Trophoblast cell (in vitro differentiated cells and primary cell): ENCODE data around the gene ZNF143.

Experiments
- DNase-seq, 2 donors: peaks; one replicate each; pipeline ENCODE4 v3.0.0-alpha.2; 2016
- H2AFZ ChIP-seq: 2 replicates; pipeline ENCODE4 v1.6.1; 2013; ENCODE audit warnings: low read length, moderate library complexity, mild to moderate bottlenecking; ENCODE audit not compliant: insufficient read depth, poor library complexity
- H2AK5ac ChIP-seq: 2 replicates; pipeline ENCODE4 v1.6.1; 2013; ENCODE audit warnings: mild to moderate bottlenecking, low read length
- H2BK120ac ChIP-seq: 2 replicates; pipeline ENCODE4 v1.6.1; 2013; ENCODE audit warnings: low read length, mild to moderate bottlenecking, moderate library complexity; ENCODE audit not compliant: insufficient read depth, poor library complexity
- H2BK12ac ChIP-seq: 2 replicates; pipeline ENCODE4 v1.6.1; 2013; ENCODE audit warnings: mild to moderate bottlenecking, low read length, moderate library complexity
- H2BK5ac ChIP-seq: 2 replicates; pipeline ENCODE4 v1.6.1; 2013; ENCODE audit warnings: low read length, low read depth, moderate library complexity, mild to moderate bottlenecking; ENCODE audit not compliant: poor library complexity
- H3K14ac ChIP-seq: 2 replicates; pipeline ENCODE4 v1.6.1; 2013; ENCODE audit warnings: mild to moderate bottlenecking, low read length
- H3K18ac ChIP-seq: 2 replicates; pipeline ENCODE4 v1.6.1; 2013; ENCODE audit warnings: mild to moderate bottlenecking, low read length
- H3K23ac ChIP-seq: 2 replicates; pipeline ENCODE4 v1.6.1; 2013; ENCODE audit warnings: low read length
- H3K27ac ChIP-seq: 2 replicates; pipeline ENCODE4 v1.5.1; 2013; ENCODE audit warnings: low read depth, mild to moderate bottlenecking, inconsistent platforms, low read length, moderate library complexity
- H3K27me3 ChIP-seq: 2 replicates; pipeline ENCODE4 v1.6.1; 2013; ENCODE audit warnings: inconsistent platforms, mild to moderate bottlenecking, low read length, moderate library complexity; ENCODE audit not compliant: insufficient read depth
- H3K36me3 ChIP-seq, 2 experiments: 1 replicate in 1 of 2; 2 replicates in 1 of 2; pipeline ENCODE4 v1.6.1; 2013; ENCODE audit warnings: low read length in 2 of 2, mild to moderate bottlenecking in 2 of 2, moderate library complexity in 1 of 2; ENCODE audit not compliant: insufficient read depth in 2 of 2, control insufficient read depth in 1 of 2
- H3K4ac ChIP-seq: 2 replicates; pipeline ENCODE4 v1.6.1; 2013; ENCODE audit warnings: low read depth, mild to moderate bottlenecking, low read length, moderate library complexity
- H3K4me1 ChIP-seq, 2 experiments: 1 replicate in 1 of 2; 2 replicates in 1 of 2; pipeline ENCODE4 v1.6.1; 2013; ENCODE audit warnings: low read length in 2 of 2, mild to moderate bottlenecking in 2 of 2, moderate library complexity in 1 of 2; ENCODE audit not compliant: insufficient read depth in 2 of 2, control insufficient read depth in 1 of 2
- H3K4me2 ChIP-seq: 2 replicates; pipeline ENCODE4 v1.6.1; 2013; ENCODE audit warnings: inconsistent platforms, mild to moderate bottlenecking, low read length, moderate library complexity
- H3K4me3 ChIP-seq: 2 replicates; pipeline ENCODE4 v1.5.1; 2013; ENCODE audit warnings: mild to moderate bottlenecking, low read depth, low read length, inconsistent platforms
- H3K79me1 ChIP-seq: one replicate; pipeline ENCODE4 v1.6.1; 2013; ENCODE audit warnings: low read length
- H3K79me2 ChIP-seq: 2 replicates; pipeline ENCODE4 v1.6.1; 2013; ENCODE audit warnings: low read length, mild to moderate bottlenecking; ENCODE audit not compliant: control insufficient read depth, insufficient read depth, poor library complexity
- H3K9ac ChIP-seq: 2 replicates; pipeline ENCODE4 v1.6.1; 2013; ENCODE audit warnings: mild to moderate bottlenecking, low read length
- H3K9me3 ChIP-seq: 2 replicates; pipeline ENCODE4 v1.6.1; 2013; ENCODE audit warnings: low read depth, mild to moderate bottlenecking, control low read depth, inconsistent platforms, low read length; ENCODE audit not compliant: insufficient read depth
- H4K12ac ChIP-seq: 2 replicates; pipeline ENCODE4 v1.6.1; 2013; ENCODE audit warnings: low read depth, mild to moderate bottlenecking, low read length, moderate library complexity
- H4K8ac ChIP-seq: 2 replicates; pipeline ENCODE4 v1.6.1; 2013; ENCODE audit warnings: low read depth, mild to moderate bottlenecking, low read length, moderate library complexity
- H4K91ac ChIP-seq: one replicate; pipeline ENCODE4 v1.6.1; 2013; ENCODE audit warnings: low read depth, mild to moderate bottlenecking, low read length, moderate library complexity
- WGBS: extraction: QIAGEN DNeasy Blood & Tissue Kit; methylation state at CpG from one replicate; pipeline ENCODE4 v1.1.7; 2013; ENCODE audit warnings: missing lambda C conversion rate; ENCODE audit not compliant: insufficient read length, insufficient coverage; ENCODE audit errors: extremely low coverage; 5-methylcytosine and 5-hydroxymethylcytosine counted together

ZNF143 gene

GRCh38 chr11:9461063-9461759, 399 bp downstream of the ZNF143 start:
- Histone ChIP-seq H3K9ac (peak overlapping the region; percentile 97), H2AFZ (peak overlapping the region; percentile 18), H3K4me1 (peaks cover 4 to 8% of the 10 kb centered on the region in 2 experiments), H2BK120ac (peak overlapping the region; percentile 70), H3K79me2 (peaks cover 12% of the 10 kb centered on the region), H3K4me3 (peak overlapping the region; percentile 72), H3K27me3 (no peaks in the 10 kb centered on the region), H3K79me1 (peaks cover 20% of the 10 kb centered on the region), H3K4ac (peak overlapping the region; percentile 70), H2BK5ac (peak overlapping the region; percentile 95), H3K9me3 (no peaks in the 10 kb centered on the region), H3K14ac (peak overlapping the region; percentile 88), H4K12ac (peak overlapping the region; percentile 60), H3K27ac (peak overlapping the region; percentile 96), H3K36me3 (peaks cover 0 to 3% of the 10 kb centered on the region in 2 experiments), H2AK5ac (peak overlapping the region; percentile 92), H4K91ac (peak overlapping the region; percentile 85), H3K4me2 (peak overlapping the region; percentile 55), H3K18ac (peak overlapping the region; percentile 95), H4K8ac (peak overlapping the region; percentile 78), H2BK12ac (no peak overlapping the region), H3K23ac (no peak overlapping the region)
- no CpG with 5 or more reads among the region's 57 CpGs for WGBS
- peak; percentile 62 to 83 for DNase-seq

DNA sequence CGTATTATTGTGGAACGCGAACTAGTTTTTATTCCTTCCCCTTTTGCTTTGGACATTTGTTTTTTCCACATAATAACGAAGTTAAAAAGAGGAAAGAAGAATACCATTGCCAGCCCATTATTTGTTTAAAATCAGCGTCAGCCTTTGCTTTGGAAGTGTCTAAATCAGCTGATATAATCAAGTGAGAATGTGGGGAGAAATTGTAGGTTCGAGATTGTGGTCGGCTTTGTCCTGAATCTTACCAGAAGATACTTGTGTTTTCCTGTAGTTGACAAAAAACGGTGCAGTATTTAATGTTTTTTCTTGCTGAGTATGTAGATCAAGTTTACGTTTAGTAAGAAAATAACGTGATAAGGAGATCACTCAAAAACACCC, 935 bp downstream of the ZNF143 start:
- Histone ChIP-seq H3K14ac (no peak overlapping the region), H3K9ac (peak overlapping the region; percentile 47), H2BK12ac (no peak overlapping the region), H3K4me2 (peak overlapping the region; percentile 55), H3K27ac (peak overlapping the region; percentile 96), H2BK5ac (no peak overlapping the region), H3K36me3 (peaks cover 2 to 3% of the 10 kb centered on the region in 2 experiments), H3K27me3 (no peaks in the 10 kb centered on the region), H3K4me3 (no peak overlapping the region), H3K18ac (no peak overlapping the region), H3K4me1 (peaks cover 4 to 8% of the 10 kb centered on the region in 2 experiments), H4K12ac (no peak overlapping the region), H3K23ac (no peak overlapping the region), H2AFZ (no peak overlapping the region), H3K4ac (no peak overlapping the region), H3K79me1 (peaks cover 20% of the 10 kb centered on the region), H3K79me2 (peaks cover 12% of the 10 kb centered on the region), H4K91ac (no peak overlapping the region), H2AK5ac (no peak overlapping the region), H4K8ac (no peak overlapping the region), H3K9me3 (no peaks in the 10 kb centered on the region), H2BK120ac (no peak overlapping the region)
- no peak for DNase-seq
- WGBS = no CpG with 5 or more reads among the region's 10 CpGs

GRCh38 chr11:9462172-9462799, 1.5 kb downstream of the ZNF143 start:
- no CpG with 5 or more reads among the region's 16 CpGs for WGBS
- H3K36me3 ChIP-seq = peaks cover 2 to 3% of the 10 kb centered on the region in 2 experiments
- H2BK5ac ChIP-seq = peak overlapping the region; percentile 79
- H3K18ac ChIP-seq = peak overlapping the region; percentile 53
- peaks cover 12% of the 10 kb centered on the region for H3K79me2 ChIP-seq
- peak; percentile 70 to 89 for DNase-seq
- peak overlapping the region; percentile 77 for H4K91ac ChIP-seq
- no peak overlapping the region for H3K4me3 ChIP-seq
- H3K4me1 ChIP-seq = peaks cover 4 to 8% of the 10 kb centered on the region in 2 experiments
- peak overlapping the region; percentile 62 for H3K4ac ChIP-seq
- H3K9ac ChIP-seq = no peak overlapping the region
- H3K79me1 ChIP-seq = peaks cover 20% of the 10 kb centered on the region
- no peak overlapping the region for H2AK5ac ChIP-seq
- H2BK12ac ChIP-seq = no peak overlapping the region
- peak overlapping the region; percentile 30 for H3K14ac ChIP-seq
- peak overlapping the region; percentile 43 for H4K12ac ChIP-seq
- peak overlapping the region; percentile 96 for H3K27ac ChIP-seq
- H2AFZ ChIP-seq = no peak overlapping the region
- H3K27me3 ChIP-seq = no peaks in the 10 kb centered on the region
- no peak overlapping the region for H3K23ac ChIP-seq
- peak overlapping the region; percentile 55 for H3K4me2 ChIP-seq
- no peaks in the 10 kb centered on the region for H3K9me3 ChIP-seq
- peak overlapping the region; percentile 88 for H4K8ac ChIP-seq
- peak overlapping the region; percentile 33 for H2BK120ac ChIP-seq

DNA sequence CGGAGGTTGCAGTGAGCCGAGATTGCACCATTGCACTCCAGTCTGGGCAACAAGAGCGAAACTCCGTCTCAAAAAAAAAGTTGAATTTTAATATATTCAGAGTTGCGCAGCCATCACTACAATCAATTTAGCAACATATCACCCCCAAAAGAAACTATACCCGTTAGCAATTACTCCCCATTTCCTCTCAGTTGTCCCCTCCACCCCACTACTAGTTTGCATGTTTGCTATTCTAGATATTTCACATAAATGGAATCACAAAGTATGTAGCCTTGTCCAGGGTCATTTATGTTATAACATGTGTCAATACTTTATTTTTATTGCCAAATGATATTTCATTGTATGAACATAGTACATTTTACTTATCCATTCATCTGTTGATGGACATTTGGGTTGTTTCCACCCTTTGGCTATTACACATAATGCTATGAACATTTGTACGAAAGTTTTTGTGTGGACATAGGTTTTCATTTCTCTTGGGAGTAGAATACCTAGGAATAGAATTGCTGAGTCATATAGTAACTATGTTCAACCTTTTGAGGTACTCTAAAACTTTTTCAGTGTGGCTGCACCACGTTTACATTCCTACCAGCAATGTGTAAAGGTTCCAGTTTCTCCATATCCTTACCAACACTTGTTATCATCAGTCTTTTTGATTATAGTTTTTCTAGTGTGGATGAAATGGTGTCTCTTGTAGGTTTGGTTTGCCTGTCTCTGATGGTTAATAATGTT, 2.2 kb downstream of the ZNF143 start:
- Histone ChIP-seq H4K91ac (peak overlapping the region; percentile 77), H3K4me1 (peaks cover 4 to 8% of the 10 kb centered on the region in 2 experiments), H3K18ac (no peak overlapping the region), H3K9ac (no peak overlapping the region), H2AK5ac (no peak overlapping the region), H2AFZ (no peak overlapping the region), H3K27ac (no peak overlapping the region), H3K79me1 (peaks cover 20% of the 10 kb centered on the region), H3K9me3 (no peaks in the 10 kb centered on the region), H3K23ac (no peak overlapping the region), H3K4ac (peak overlapping the region; percentile 62), H3K14ac (no peak overlapping the region), H3K4me3 (no peak overlapping the region), H2BK5ac (peak overlapping the region; percentile 79), H3K4me2 (no peak overlapping the region), H3K79me2 (peaks cover 12% of the 10 kb centered on the region), H2BK12ac (no peak overlapping the region), H4K8ac (no peak overlapping the region), H3K36me3 (peaks cover 2 to 3% of the 10 kb centered on the region in 2 experiments), H4K12ac (no peak overlapping the region), H3K27me3 (no peaks in the 10 kb centered on the region), H2BK120ac (no peak overlapping the region)
- WGBS = no CpG with 5 or more reads among the region's 8 CpGs
- DNase-seq = peak in 1 of 2 donors; percentile 51
